ENCODE results near the gene ITGBL1. TPM values are rescaled to one million over a fixed set of nuclear protein-coding genes. Genes with fewer than 3 reads are reported as not detected.

Gene ITGBL1
- total and polyA plus RNA-seq, 2 donors (not counting 3 experiments of a cell fraction or from before 2014, with no cell fraction given), result 4.6 to 8.8 TPM

DNA sequence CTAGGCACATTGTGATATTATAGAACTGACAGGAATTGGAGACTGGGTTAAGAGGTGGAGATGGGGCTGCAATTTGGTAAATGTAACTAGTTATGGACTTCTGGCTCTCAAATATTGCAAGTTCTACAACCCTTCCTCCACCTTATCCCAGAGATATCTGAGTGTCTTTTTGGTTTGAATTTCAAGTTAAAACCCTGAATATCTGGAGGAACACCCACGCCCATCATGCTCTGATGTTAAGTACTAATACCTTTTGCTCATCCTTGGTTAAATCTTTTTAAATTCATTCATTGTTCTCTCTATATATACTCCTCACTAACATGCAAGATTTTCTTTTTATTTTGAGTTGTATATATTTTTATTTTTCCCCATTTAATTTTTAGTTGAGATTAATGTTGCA lies 28.9 kb downstream of the ITGBL1 start:
- no peak for TF ChIP-seq EZH2 (IDR thresholded peaks at IDR 0.05; ENCODE audit: borderline replicate concordance, low read depth, low read length, severe bottlenecking)
- no peak for TF ChIP-seq GATA2 (IDR thresholded peaks at IDR 0.05; ENCODE audit: insufficient read depth, insufficient read length, low read depth, low read length)
- TF ChIP-seq CTCF (IDR thresholded peaks at IDR 0.05; ENCODE audit: extremely low read depth in 1 of 2, insufficient read depth in 1 of 2, low read depth in 1 of 2, low read length in 2 of 2), result no peak
- TF ChIP-seq POLR2AphosphoS5 (IDR thresholded peaks at IDR 0.05; ENCODE audit: insufficient read depth, low read depth, low read length), result no peak
- TF ChIP-seq MYC (IDR thresholded peaks at IDR 0.05; ENCODE audit: low read depth, low read length), result no peak
- no peak for TF ChIP-seq FOS (IDR thresholded peaks at IDR 0.05; ENCODE audit: borderline replicate concordance, insufficient read depth, low read length)
- TF ChIP-seq MAX (IDR thresholded peaks at IDR 0.05; ENCODE audit: insufficient read depth, insufficient read length), result no peak
- no peak for TF ChIP-seq POLR2A (IDR thresholded peaks at IDR 0.05; ENCODE audit: low read depth, low read length)
- no peak for TF ChIP-seq JUN (IDR thresholded peaks at IDR 0.05; ENCODE audit: borderline replicate concordance, insufficient read depth, insufficient read length, low read depth)
- FAIRE-seq (no peak), DNase-seq (ENCODE audit: low read depth, low spot score) (no peak)
- Histone ChIP-seq H3K36me3 (ENCODE audit: control insufficient read depth in 2 of 2, extremely low read depth in 1 of 2, insufficient read depth in 2 of 2, low read length in 2 of 2) (no peaks in the 10 kb centered on the region), H2AFZ (ENCODE audit: low read depth, low read length) (no peak overlapping the region), H3K79me2 (ENCODE audit: control insufficient read depth, insufficient read depth, low read length) (no peaks in the 10 kb centered on the region), H3K4me2 (ENCODE audit: insufficient read depth, low read length) (no peak overlapping the region), H3K9me1 (replicated peaks; ENCODE audit: control insufficient read depth, extremely low read depth, insufficient read depth, low read length) (peaks cover 2% of the 10 kb centered on the region), H3K27me3 (ENCODE audit: control insufficient read depth in 2 of 2, insufficient read depth in 2 of 2, low read length in 2 of 2) (no peaks in the 10 kb centered on the region), H3K9me3 (replicated peaks; ENCODE audit: control insufficient read depth, insufficient read depth, low read length) (no peaks in the 10 kb centered on the region), H3K4me1 (ENCODE audit: control insufficient read depth, extremely low read depth, insufficient read depth, low read length) (peaks cover under 1% of the 10 kb centered on the region), H3K4me3 (replicated peaks in 1 of 3; ENCODE audit: insufficient read depth in 1 of 3, low read depth in 1 of 3, low read length in 3 of 3) (no peak overlapping the region), H3K27ac (ENCODE audit: insufficient read depth, low read depth, low read length) (no peak overlapping the region), H4K20me1 (replicated peaks; ENCODE audit: control insufficient read depth, extremely low read depth, insufficient read depth, low read length) (no peaks in the 10 kb centered on the region), H3K9ac (replicated peaks; ENCODE audit: extremely low read depth, insufficient read depth, low read length) (no peak overlapping the region)
- ChIA-PET CTCF (interaction anchor here (2.0 kb wide), 1 partner anchor 8 kb away, joined by 6 read pairs; no protein-coding TSS in a partner anchor), POLR2A (no interaction called here)
- BruUV-seq (replicated peaks), result no TSS peak
- dilution Hi-C loops (cut with MboI; ENCODE audit: extremely low pct_ligation_motif_present, low sequenced_read_pairs), result no loop called here
- intact Hi-C loops (cut with micrococcal nuclease), result loop anchor here (10.0 kb wide), 1 partner anchor 713 kb away; no protein-coding TSS in a partner anchor

All from endothelial cell of umbilical vein (primary cell).